ENCODE measurements around the gene POLR2E.

GRCh38 chr19:1037621-1038064 is 57.5 kb downstream of the POLR2E start:
- no peak for TF ChIP-seq CTCF (IDR thresholded peaks at IDR 0.05)
- TF ChIP-seq POLR2A (IDR thresholded peaks at IDR 0.05), result no peak

All from prostate gland (tissue), 2 donors.